Measurements from ENCODE around the gene KIAA1217. TPM values are rescaled to one million over a fixed set of nuclear protein-coding genes. Genes with fewer than 3 reads are reported as not detected.

KIAA1217 gene
- total RNA-seq, 1 donor from 2014 or later: 121 TPM

DNA sequence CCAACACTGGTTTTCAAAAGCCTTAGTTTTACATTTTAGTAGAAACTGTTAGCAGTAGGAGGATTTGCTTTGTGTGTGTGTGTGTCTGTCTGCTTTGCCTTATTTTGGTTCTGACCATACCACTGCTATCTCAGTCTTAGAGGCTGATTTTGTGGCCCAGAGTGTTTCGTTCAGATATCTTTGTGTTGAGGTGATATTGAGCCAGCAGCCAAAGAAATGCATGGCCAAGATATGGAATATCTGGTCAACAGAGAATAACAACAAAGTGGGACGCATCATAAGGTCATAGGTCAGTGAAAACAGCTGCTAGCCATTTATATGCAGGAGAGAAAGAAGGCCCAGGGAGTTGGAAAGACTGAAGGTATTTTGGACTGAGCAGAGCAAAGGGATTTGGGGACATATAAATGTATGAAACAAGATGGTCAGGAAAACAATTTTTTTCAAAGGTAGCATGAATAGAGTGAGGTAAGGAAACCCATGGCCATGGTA is 47.7 kb downstream of the KIAA1217 start:
- H3K27me3 Mint-ChIP-seq: no peaks in the 10 kb centered on the region
- peaks cover 8% of the 10 kb centered on the region for H3K36me3 Mint-ChIP-seq (ENCODE audit: insufficient read depth)
- H3K27ac Mint-ChIP-seq: peak overlapping the region; percentile 34
- TF ChIP-seq, protein P1, sequence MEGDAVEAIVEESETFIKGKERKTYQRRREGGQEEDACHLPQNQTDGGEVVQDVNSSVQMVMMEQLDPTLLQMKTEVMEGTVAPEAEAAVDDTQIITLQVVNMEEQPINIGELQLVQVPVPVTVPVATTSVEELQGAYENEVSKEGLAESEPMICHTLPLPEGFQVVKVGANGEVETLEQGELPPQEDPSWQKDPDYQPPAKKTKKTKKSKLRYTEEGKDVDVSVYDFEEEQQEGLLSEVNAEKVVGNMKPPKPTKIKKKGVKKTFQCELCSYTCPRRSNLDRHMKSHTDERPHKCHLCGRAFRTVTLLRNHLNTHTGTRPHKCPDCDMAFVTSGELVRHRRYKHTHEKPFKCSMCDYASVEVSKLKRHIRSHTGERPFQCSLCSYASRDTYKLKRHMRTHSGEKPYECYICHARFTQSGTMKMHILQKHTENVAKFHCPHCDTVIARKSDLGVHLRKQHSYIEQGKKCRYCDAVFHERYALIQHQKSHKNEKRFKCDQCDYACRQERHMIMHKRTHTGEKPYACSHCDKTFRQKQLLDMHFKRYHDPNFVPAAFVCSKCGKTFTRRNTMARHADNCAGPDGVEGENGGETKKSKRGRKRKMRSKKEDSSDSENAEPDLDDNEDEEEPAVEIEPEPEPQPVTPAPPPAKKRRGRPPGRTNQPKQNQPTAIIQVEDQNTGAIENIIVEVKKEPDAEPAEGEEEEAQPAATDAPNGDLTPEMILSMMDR (IDR thresholded peaks at IDR 0.05; ENCODE audit: unreplicated experiment): no peak
- no peak for DNase-seq (ENCODE audit: low spot score, unreplicated experiment)
- peaks cover 43% of the 10 kb centered on the region for H3K4me1 Mint-ChIP-seq (ENCODE audit: low read depth)
- no peaks in the 10 kb centered on the region for H3K9me3 Mint-ChIP-seq (ENCODE audit: low read depth)
- no peak overlapping the region for H3K4me3 Mint-ChIP-seq (ENCODE audit: low read depth)

DNA sequence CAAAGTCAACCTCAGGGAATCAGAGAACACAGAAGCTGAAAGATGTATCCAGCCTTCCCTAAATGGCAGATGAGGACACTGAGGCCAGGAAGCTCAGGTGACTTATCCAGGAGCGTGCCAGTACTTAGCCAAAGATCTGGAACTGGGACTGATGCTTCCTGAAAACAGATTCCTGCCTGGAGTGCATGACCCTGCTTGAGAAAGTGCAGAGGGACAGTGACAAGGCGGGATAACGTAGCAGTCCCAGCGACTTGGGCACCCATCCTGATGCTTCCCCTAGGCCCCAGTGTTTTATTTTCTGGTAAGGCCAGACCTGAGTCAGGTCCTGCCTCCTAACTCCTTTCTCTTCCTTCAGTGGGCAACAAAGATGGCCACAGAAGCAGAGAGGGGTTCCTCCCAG is 48.6 kb downstream of the KIAA1217 start:
- peaks cover 4% of the 10 kb centered on the region for H3K9me3 Mint-ChIP-seq (ENCODE audit: low read depth)
- H3K27me3 Mint-ChIP-seq: no peaks in the 10 kb centered on the region
- no peak overlapping the region for H3K27ac Mint-ChIP-seq
- peaks cover 13% of the 10 kb centered on the region for H3K36me3 Mint-ChIP-seq (ENCODE audit: insufficient read depth)
- TF ChIP-seq, protein P1 (IDR thresholded peaks at IDR 0.05; ENCODE audit: unreplicated experiment): no peak
- H3K4me3 Mint-ChIP-seq (ENCODE audit: low read depth): no peak overlapping the region
- peaks cover 37% of the 10 kb centered on the region for H3K4me1 Mint-ChIP-seq (ENCODE audit: low read depth)
- no peak for DNase-seq (ENCODE audit: low spot score, unreplicated experiment)

DNA sequence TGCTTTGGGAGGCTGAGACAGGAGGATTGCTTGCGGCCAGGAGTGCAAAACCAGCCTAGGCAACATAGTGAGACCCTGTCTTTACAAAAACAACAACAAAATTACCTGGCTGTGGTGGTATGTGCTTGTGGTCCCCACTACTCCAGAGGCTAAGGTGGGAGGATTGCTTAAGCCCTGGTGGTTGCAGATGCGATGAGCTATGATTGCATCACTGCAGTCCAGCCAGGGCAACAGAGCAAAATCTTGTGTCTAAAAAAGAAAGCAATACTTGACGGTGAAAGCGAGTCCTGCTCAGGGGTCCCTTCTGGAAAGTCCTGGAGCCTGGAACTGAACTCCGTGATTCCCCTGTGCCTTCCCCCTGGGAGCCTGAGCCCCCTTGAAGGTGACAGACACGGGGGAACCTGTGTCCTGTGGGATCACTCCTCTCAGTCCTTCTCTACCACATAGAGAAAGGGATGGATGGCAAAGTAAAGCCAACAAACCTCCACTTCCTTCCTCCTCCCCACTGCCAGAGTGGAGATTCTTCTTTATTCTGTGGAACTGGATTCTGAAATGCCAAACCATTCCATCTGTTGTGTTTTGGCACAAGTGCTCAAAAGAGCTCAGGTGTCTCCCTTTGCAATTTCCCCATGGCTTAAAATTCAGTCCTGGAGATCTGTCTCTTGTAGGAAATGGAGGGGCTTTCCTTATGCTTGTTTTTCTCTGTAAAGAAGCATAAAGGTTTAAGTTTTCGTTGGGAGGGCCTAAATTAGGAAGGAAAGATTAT is 50.6 kb downstream of the KIAA1217 start:
- TF ChIP-seq, protein P1 (IDR thresholded peaks at IDR 0.05; ENCODE audit: unreplicated experiment): no peak
- peak overlapping the region; percentile 30 for H3K27ac Mint-ChIP-seq
- H3K9me3 Mint-ChIP-seq (ENCODE audit: low read depth): peaks cover 4% of the 10 kb centered on the region
- no peaks in the 10 kb centered on the region for H3K27me3 Mint-ChIP-seq
- peaks cover 37% of the 10 kb centered on the region for H3K4me1 Mint-ChIP-seq (ENCODE audit: low read depth)
- H3K36me3 Mint-ChIP-seq (ENCODE audit: insufficient read depth): peaks cover 16% of the 10 kb centered on the region
- H3K4me3 Mint-ChIP-seq (ENCODE audit: low read depth): no peak overlapping the region
- DNase-seq (ENCODE audit: low spot score, unreplicated experiment): no peak

DNA sequence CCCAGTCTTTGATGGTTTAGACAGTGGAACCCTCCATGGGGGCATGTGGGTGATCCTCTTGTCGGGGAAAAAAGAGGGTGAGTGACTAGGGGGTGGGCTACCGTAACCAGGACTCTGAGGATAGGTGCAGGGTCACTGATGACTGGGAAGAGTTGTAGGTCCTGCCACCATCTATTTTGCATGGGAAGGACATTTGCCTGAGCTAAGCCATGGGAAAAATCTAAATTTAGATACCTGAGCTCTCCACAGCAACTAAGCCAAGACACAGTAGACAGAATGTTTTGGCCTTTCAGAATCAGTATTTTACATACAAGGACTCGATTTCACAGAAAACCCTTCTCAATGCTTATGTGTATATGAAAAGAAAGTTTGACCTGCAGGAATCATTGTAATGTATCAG is 52.7 kb downstream of the KIAA1217 start:
- peaks cover 26% of the 10 kb centered on the region for H3K36me3 Mint-ChIP-seq (ENCODE audit: insufficient read depth)
- no peak overlapping the region for H3K4me3 Mint-ChIP-seq (ENCODE audit: low read depth)
- peaks cover 9% of the 10 kb centered on the region for H3K9me3 Mint-ChIP-seq (ENCODE audit: low read depth)
- TF ChIP-seq, protein P1 (IDR thresholded peaks at IDR 0.05; ENCODE audit: unreplicated experiment): no peak
- peaks cover 27% of the 10 kb centered on the region for H3K4me1 Mint-ChIP-seq (ENCODE audit: low read depth)
- H3K27me3 Mint-ChIP-seq: no peaks in the 10 kb centered on the region
- DNase-seq (ENCODE audit: low spot score, unreplicated experiment): no peak
- no peak overlapping the region for H3K27ac Mint-ChIP-seq

DNA sequence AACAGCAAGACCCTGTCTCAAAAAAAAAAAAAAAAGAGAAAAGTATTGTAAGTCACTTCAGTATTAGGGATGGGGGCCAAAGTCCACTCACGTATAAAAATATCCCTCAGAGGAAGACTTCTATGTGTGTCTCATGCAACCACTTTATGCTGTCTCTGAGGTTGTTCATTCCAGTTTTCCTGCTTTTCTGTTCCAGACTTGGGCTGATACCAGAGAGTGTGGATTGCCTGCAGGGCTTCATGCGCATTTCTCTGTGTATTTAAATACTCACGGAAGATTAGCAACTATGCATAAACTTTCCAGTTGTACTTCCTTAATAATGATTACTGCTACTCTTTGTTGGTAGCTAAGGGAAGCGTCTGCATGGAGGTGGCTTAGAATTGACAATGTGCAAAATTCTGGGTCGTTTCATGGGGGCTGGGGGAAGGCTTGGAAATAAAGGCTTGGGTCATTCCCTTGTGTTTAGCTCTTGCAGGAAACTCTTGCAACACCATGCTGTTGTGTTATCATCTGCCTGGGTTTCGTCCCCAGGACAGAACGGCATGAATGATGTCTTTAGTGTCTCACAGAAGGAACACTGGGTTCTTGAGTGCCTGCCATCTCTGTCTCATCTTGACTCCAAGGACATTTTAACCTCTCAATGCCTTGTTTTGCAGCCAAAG is 54.1 kb downstream of the KIAA1217 start:
- Mint-ChIP-seq H3K36me3 (ENCODE audit: insufficient read depth) (peaks cover 30% of the 10 kb centered on the region), H3K4me1 (ENCODE audit: low read depth) (peaks cover 27% of the 10 kb centered on the region), H3K27ac (no peak overlapping the region), H3K4me3 (ENCODE audit: low read depth) (no peak overlapping the region), H3K9me3 (ENCODE audit: low read depth) (peaks cover 9% of the 10 kb centered on the region), H3K27me3 (no peaks in the 10 kb centered on the region)
- DNase-seq (ENCODE audit: low spot score, unreplicated experiment): no peak
- TF ChIP-seq, protein P1 (IDR thresholded peaks at IDR 0.05; ENCODE audit: unreplicated experiment): no peak

All from progenitor cell of endocrine pancreas (in vitro differentiated cells).